Stimulated activated CD4-positive, alpha-beta T cell treated with anti-CD3 and anti-CD28 coated beads, Interleukin-4, amount 100 ng/mL, for 1 hour (primary cell): ENCODE measurements around the gene PHF13.

Experiments used
- DNase-seq: peaks from one replicate; pipeline ENCODE4 v3.0.0-alpha.2; 2020

PHF13 gene

GRCh38 chr1:6613361-6614018 is at the start of gene PHF13:
Gene PHF13, plus strand, starts transcription at chr1:6613731. Its CDS starts 336 bp downstream, at chr1:6614067.
- peak; percentile 99 for DNase-seq

GRCh38 chr1:6569033-6569432 is 44.5 kb upstream of the PHF13 start:
- no peak for DNase-seq

GRCh38 chr1:6570100-6570499 is 43.4 kb upstream of the PHF13 start:
- DNase-seq: no peak

GRCh38 chr1:6570987-6571386 is 42.5 kb upstream of the PHF13 start:
- no peak for DNase-seq

- DNase-seq: no peak
Observed at GRCh38 chr1:6572653-6573383, 40.7 kb upstream of the PHF13 start.

GRCh38 chr1:6574025-6574620 is 39.4 kb upstream of the PHF13 start:
- no peak for DNase-seq

DNA sequence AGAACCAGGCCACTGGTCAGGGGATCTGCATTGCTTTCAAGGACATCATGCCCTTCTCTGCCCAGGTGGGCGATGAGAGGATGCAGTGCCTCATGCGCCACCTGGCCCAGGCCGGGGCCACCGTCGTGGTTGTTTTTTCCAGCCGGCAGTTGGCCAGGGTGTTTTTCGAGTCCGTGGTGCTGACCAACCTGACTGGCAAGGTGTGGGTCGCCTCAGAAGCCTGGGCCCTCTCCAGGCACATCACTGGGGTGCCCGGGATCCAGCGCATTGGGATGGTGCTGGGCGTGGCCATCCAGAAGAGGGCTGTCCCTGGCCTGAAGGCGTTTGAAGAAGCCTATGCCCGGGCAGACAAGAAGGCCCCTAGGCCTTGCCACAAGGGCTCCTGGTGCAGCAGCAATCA is 38.7 kb upstream of the PHF13 start:
- no peak for DNase-seq

DNA sequence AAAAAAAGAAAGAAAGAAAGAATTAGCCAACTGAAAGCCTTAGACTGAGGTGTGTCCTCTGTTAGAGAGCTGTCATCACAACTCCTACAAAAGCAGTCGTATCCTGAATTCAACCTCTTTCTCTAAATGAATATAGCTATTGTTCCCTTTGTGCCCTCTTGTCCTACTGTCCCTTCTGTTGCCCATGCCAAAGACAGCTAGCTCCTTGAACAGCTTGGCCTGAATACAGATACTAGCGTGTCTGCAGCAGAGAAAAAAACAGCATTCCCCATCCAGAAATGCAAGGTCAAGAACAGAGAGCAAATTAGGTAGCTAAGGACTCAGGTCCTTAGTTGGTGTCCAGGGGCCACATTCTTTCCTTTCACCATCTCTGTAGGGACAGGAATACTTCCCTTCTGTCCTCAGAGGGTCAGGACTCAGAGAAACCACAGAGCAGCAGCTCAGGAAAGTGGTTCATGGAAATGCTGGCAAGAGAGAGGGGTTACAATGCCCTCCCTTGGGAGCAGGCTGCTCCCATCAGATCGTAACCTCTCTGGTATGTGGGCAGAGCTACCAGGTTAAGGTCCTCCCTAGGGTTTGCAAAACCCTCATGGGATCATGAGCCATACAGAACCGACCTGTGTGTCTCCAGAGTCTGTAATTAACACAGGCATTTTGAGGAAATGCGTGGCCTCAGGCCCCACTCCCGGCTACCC is 35.6 kb upstream of the PHF13 start:
- no peak for DNase-seq

DNA sequence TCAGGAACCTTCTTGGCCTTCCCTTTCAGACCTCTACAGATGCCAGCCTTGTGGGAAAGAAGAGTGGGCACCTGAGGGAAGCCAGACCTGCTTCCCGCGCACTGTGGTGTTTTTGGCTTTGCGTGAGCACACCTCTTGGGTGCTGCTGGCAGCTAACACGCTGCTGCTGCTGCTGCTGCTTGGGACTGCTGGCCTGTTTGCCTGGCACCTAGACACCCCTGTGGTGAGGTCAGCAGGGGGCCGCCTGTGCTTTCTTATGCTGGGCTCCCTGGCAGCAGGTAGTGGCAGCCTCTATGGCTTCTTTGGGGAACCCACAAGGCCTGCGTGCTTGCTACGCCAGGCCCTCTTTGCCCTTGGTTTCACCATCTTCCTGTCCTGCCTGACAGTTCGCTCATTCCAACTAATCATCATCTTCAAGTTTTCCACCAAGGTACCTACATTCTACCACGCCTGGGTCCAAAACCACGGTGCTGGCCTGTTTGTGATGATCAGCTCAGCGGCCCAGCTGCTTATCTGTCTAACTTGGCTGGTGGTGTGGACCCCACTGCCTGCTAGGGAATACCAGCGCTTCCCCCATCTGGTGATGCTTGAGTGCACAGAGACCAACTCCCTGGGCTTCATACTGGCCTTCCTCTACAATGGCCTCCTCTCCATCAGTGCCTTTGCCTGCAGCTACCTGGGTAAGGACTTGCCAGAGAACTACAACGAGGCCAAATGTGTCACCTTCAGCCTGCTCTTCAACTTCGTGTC is 34.7 kb upstream of the PHF13 start:
- DNase-seq: no peak

DNA sequence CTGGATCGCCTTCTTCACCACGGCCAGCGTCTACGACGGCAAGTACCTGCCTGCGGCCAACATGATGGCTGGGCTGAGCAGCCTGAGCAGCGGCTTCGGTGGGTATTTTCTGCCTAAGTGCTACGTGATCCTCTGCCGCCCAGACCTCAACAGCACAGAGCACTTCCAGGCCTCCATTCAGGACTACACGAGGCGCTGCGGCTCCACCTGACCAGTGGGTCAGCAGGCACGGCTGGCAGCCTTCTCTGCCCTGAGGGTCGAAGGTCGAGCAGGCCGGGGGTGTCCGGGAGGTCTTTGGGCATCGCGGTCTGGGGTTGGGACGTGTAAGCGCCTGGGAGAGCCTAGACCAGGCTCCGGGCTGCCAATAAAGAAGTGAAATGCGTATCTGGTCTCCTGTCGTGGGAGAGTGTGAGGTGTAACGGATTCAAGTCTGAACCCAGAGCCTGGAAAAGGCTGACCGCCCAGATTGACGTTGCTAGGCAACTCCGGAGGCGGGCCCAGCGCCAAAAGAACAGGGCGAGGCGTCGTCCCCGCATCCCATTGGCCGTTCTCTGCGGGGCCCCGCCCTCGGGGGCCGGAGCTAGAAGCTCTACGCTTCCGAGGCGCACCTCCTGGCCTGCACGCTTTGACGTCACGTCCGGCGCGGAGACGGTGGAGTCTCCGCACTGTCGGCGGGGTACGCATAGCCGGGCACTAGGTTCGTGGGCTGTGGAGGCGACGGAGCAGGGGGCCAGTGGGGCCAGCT is 34.0 kb upstream of the PHF13 start, which contains the start of gene ZBTB48:
Gene ZBTB48, plus strand, starts transcription at position 621 of the 745 bp plus-strand sequence. CDS start 616 bp downstream, outside the sequence.
- peak; percentile 98 for DNase-seq

DNA sequence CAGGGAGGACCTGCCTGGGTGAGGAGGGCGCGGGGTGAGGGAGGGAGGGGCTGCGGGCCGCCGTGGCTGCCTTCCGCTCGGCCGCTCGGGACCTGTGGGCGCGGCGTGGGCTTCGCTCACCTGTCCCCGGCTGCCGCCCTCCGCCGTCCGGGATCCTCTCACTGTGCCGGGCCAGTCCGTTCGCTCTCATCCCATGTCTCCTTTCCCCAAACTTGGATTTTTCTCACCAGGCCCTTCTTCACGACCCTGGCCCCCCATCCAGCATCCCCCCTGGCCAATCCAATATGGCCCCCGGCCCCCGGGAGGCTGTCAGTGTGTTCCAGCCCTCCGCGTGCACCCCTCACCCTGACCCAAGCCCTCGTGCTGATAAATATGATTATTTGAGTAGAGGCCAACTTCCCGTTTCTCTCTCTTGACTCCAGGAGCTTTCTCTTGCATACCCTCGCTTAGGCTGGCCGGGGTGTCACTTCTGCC is 33.4 kb upstream of the PHF13 start:
- DNase-seq: no peak

DNA sequence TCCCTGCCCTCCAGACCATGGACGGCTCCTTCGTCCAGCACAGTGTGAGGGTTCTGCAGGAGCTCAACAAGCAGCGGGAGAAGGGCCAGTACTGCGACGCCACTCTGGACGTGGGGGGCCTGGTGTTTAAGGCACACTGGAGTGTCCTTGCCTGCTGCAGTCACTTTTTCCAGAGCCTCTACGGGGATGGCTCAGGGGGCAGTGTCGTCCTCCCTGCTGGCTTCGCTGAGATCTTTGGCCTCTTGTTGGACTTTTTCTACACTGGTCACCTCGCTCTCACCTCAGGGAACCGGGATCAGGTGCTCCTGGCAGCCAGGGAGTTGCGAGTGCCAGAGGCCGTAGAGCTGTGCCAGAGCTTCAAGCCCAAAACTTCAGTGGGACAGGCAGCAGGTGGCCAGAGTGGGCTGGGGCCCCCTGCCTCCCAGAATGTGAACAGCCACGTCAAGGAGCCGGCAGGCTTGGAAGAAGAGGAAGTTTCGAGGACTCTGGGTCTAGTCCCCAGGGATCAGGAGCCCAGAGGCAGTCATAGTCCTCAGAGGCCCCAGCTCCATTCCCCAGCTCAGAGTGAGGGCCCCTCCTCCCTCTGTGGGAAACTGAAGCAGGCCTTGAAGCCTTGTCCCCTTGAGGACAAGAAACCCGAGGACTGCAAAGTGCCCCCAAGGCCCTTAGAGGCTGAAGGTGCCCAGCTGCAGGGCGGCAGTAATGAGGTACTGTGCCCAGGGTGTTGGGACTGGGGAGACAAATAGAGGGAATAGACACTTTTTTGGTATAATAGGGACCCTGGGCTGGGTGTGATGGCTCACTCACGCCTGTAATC is 32.7 kb upstream of the PHF13 start:
- DNase-seq: no peak

DNA sequence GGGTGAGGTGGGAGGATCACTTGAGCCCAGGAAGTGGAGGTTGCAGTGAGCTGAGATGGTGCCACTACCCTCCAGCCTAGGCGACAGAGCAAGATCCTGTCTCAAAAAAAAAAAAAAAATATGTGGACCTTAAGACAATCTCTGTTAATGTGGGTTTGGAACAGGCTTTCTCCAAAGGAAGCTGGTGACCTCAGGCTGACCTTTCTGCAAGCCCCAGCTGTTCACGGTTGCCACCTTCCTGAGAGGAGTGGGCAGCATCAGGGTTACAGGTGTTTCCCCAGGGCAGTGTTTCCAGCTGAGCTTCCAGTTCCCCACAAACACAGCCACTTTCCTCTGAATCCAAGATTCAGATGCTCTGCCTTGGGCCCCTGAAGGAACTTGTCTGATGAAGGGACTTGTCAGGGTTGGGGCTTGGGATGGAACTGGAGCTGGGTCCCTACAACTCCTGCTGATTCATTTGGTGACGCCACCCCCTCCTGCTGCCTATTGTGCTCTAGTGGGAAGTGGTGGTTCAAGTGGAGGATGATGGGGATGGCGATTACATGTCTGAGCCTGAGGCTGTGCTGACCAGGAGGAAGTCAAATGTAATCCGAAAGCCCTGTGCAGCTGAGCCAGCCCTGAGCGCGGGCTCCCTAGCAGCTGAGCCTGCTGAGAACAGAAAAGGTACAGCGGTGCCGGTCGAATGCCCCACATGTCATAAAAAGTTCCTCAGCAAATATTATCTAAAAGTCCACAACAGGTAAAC is 31.8 kb upstream of the PHF13 start:
- DNase-seq: no peak

GRCh38 chr1:6582370-6582769 is 31.2 kb upstream of the PHF13 start:
- no peak for DNase-seq

DNA sequence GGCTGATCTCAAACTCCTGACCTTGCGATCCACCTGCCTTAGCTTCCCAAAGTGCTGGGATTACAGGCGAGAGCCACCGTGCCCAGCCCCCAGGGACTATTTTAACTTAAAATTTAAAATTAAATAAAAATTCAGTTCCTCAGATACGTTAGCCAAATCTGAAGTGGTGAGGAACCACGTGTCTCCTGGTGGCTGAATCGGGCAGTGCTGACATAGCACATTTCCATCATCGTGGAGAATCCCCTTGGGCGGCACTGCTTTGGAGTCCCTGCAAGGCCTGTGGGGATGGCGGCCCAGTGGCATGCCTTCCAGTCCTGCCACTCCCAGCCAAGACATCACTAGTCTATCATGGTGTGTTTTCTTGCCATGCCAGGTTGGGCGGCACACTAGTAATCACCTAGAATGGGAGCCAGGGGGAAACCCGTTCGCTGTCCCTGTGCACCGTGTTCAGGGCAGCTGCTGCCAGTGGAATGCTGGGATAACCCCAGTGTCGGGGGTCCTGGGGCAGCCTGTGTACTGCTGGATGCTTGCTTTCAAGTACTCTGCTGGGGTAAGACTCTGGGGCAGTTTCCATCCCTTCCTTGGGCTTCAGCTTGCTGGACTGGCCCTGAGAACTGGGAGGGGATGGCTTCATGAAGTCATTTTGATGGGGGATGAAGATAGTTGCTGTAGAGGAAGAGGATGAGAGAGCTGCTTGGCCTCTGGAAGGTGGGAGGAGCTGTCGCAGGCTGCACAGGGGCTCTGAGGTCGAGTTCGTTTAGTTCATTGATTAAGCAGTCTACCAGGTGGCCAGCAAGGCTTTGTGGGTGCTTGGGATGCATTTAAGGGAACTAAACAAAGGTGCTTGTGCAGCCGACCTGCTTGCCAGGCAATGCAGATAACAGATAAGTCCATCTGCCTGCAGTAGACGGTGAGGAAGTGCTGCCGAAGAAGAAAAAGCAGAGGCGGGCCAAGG is 29.1 kb upstream of the PHF13 start:
- no peak for DNase-seq

GRCh38 chr1:6585081-6585722 is 28.3 kb upstream of the PHF13 start:
- no peak for DNase-seq

DNA sequence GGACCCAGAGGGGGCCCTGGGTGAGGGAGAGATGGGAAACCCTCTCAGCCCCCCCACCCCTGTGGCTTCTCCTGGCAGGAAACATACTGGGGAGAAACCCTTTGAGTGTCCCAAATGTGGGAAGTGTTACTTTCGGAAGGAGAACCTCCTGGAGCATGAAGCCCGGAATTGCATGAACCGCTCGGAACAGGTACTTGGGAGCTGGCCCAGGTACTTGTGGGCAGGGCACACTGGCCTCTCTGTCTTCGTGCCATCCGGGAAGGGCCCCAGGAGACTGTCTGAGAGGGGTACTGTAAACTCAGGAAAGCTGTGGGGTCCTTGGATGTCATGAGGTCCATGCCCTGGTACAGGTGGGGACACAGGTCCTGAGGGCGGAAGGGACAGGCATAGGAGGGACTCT is 27.7 kb upstream of the PHF13 start:
- no peak for DNase-seq

GRCh38 chr1:6586404-6586816 is 27.1 kb upstream of the PHF13 start:
- DNase-seq: no peak
